ENCODE data around the gene SLC16A8. TPM values are rescaled to one million over a fixed set of nuclear protein-coding genes. Genes with fewer than 3 reads are reported as not detected.

SLC16A8 gene
- total RNA-seq, 1 experiment from 2014 or later = 1.1 TPM

DNA sequence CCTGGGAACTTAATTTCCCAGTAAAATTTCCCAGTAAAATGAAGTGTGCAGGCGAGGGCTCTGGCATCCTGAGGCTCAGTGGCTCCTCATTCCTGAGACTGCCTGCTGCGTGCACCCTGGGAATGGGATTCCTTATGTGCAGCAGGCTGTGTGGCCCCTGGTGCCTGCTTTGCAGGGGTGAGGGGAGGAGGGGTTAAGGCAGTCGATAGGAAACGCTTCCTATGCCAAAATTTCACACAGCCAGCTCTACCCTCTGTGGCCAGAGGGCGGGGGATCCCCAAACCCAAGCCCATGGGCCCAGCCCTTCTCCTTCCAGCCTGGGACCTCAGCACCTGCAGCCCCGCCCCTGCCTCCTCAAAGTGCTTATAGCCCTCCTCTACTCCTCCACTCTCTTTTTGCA lies 38.6 kb upstream of the SLC16A8 start:
- Histone ChIP-seq H3T11ph (ENCODE audit: low read length) (no peak overlapping the region), H4K91ac (ENCODE audit: insufficient read length, low read depth, low read length) (no peak overlapping the region), H2AFZ (ENCODE audit: low read length) (no peak overlapping the region), H2BK12ac (ENCODE audit: insufficient read length, low read depth, low read length) (no peak overlapping the region), H2BK20ac (ENCODE audit: low read depth, low read length, poor library complexity, severe bottlenecking) (no peak overlapping the region), H3K18ac (ENCODE audit: insufficient read length, low read depth, low read length) (no peak overlapping the region), H3K27me3 (ENCODE audit: insufficient read depth, low read length) (no peaks in the 10 kb centered on the region), H3K79me1 (ENCODE audit: insufficient read depth, low read depth, low read length, poor library complexity, severe bottlenecking) (no peaks in the 10 kb centered on the region), H3K23ac (ENCODE audit: insufficient read length, low read depth, low read length) (no peak overlapping the region), H2BK15ac (ENCODE audit: low read depth, low read length) (no peak overlapping the region), H2BK120ac (ENCODE audit: low read depth, low read length, poor library complexity, severe bottlenecking) (no peak overlapping the region), H4K5ac (ENCODE audit: insufficient read length, low read depth, low read length) (no peak overlapping the region), H3K9ac (ENCODE audit: extremely low read depth, insufficient read length, low read length) (no peak overlapping the region), H3K79me2 (ENCODE audit: insufficient read depth, low read length) (no peaks in the 10 kb centered on the region), H4K20me1 (ENCODE audit: control insufficient read depth, insufficient read depth, insufficient read length) (no peaks in the 10 kb centered on the region), H3K4me1 (ENCODE audit: insufficient read depth, low read length) (no peaks in the 10 kb centered on the region), H3K4ac (ENCODE audit: low read depth, low read length) (no peak overlapping the region), H3K23me2 (ENCODE audit: insufficient read length, low read depth, low read length, poor library complexity, severe bottlenecking) (no peaks in the 10 kb centered on the region), H2BK5ac (ENCODE audit: insufficient read length, low read length) (no peak overlapping the region), H3K56ac (ENCODE audit: insufficient read length, low read depth, low read length) (no peak overlapping the region), H2AK5ac (ENCODE audit: insufficient read length, low read length) (no peak overlapping the region), H3K4me2 (ENCODE audit: insufficient read depth, insufficient read length, low read length) (no peak overlapping the region), H4K8ac (replicated peaks; ENCODE audit: insufficient read length, low read depth, low read length) (no peak overlapping the region), H3K9me3 (ENCODE audit: control insufficient read depth, low read depth, low read length) (no peaks in the 10 kb centered on the region), H3K27ac (ENCODE audit: insufficient read length, low read depth, low read length) (no peak overlapping the region), H3K14ac (ENCODE audit: insufficient read depth, low read length) (no peak overlapping the region)
- H3K4me1 Mint-ChIP-seq = peaks cover 4 to 13% of the 10 kb centered on the region in 2 experiments
- H3K4me3 Mint-ChIP-seq = no peak overlapping the region
- no peaks in the 10 kb centered on the region for H3K9me3 Mint-ChIP-seq
- WGBS (ENCODE audit: extremely low coverage, insufficient read length, low lambda C conversion rate) = no CpG with 5 or more reads among the region's 6 CpGs
- peaks cover 1% of the 10 kb centered on the region; the same call in 1 of the 2 replicates for H3K27me3 Mint-ChIP-seq (ENCODE audit: low read depth)
- H3K27ac Mint-ChIP-seq = no peak overlapping the region
- peaks cover 0 to 8% (median 0%) of the 10 kb centered on the region in 3 experiments; a peak in 3 of 7 replicates for H3K36me3 Mint-ChIP-seq (ENCODE audit: insufficient read depth in 1 of 3, low read depth in 3 of 3)
- DNase-seq = no peak
- TF ChIP-seq, protein P1, sequence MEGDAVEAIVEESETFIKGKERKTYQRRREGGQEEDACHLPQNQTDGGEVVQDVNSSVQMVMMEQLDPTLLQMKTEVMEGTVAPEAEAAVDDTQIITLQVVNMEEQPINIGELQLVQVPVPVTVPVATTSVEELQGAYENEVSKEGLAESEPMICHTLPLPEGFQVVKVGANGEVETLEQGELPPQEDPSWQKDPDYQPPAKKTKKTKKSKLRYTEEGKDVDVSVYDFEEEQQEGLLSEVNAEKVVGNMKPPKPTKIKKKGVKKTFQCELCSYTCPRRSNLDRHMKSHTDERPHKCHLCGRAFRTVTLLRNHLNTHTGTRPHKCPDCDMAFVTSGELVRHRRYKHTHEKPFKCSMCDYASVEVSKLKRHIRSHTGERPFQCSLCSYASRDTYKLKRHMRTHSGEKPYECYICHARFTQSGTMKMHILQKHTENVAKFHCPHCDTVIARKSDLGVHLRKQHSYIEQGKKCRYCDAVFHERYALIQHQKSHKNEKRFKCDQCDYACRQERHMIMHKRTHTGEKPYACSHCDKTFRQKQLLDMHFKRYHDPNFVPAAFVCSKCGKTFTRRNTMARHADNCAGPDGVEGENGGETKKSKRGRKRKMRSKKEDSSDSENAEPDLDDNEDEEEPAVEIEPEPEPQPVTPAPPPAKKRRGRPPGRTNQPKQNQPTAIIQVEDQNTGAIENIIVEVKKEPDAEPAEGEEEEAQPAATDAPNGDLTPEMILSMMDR (conservative IDR thresholded peaks at IDR 0.05) = no peak
